ENCODE results near the gene PCDHGB4.
"Not testable (repeated sequence)": the region's sequence is repeated elsewhere in the genome, so short reads cannot be mapped to it uniquely, and the experiment has no call there.

Gene PCDHGB4

DNA sequence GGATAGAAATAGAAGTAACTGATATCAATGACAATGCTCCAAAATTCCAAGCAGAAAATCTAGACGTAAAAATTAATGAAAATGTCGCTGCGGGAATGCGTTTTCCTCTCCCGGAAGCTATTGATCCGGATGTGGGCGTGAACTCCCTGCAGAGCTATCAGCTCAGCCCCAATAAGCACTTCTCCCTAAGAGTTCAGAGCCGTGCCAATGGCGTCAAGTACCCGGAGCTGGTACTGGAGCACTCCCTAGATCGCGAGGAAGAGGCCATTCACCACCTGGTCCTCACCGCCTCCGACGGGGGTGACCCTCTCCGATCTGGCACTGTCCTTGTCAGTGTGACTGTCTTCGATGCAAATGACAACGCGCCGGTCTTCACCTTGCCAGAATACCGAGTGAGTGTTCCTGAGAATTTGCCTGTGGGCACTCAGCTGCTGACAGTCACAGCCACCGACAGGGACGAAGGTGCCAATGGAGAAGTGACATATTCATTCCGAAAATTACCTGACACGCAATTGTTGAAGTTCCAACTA, 26.1 kb downstream of the PCDHGB4 start:
- no peak for TF ChIP-seq CTCF (IDR thresholded peaks at IDR 0.05; ENCODE audit: low read depth, low read length)
- in situ Hi-C loops (cut with HindIII; ENCODE audit: low sequenced_read_pairs), result no loop called here
- H3K4me3 ChIP-seq (ENCODE audit: low read depth, low read length), result peak overlapping the region; percentile 43
- DNase-seq (ENCODE audit: low read depth, low spot score), result no peak

GRCh38 chr5:141414548-141415274, 27.2 kb downstream of the PCDHGB4 start:
- in situ Hi-C loops (cut with HindIII; ENCODE audit: low sequenced_read_pairs); H3K4me3 ChIP-seq (ENCODE audit: low read depth, low read length): not testable (repeated sequence)

GRCh38 chr5:141415275-141415618, 27.7 kb downstream of the PCDHGB4 start:
- DNase-seq (ENCODE audit: low read depth, low spot score); in situ Hi-C loops (cut with HindIII; ENCODE audit: low sequenced_read_pairs); H3K4me3 ChIP-seq (ENCODE audit: low read depth, low read length): not testable (repeated sequence)

More at GRCh38 chr5:141414548-141415274, 27.2 kb downstream of the PCDHGB4 start:
- DNase-seq (ENCODE audit: low read depth, low spot score), result not testable (repeated sequence)

- in situ Hi-C loops (cut with HindIII; ENCODE audit: low sequenced_read_pairs), result not testable (repeated sequence)
- peak; percentile 85 for DNase-seq (ENCODE audit: low read depth, low spot score)
- TF ChIP-seq CTCF (IDR thresholded peaks at IDR 0.05; ENCODE audit: low read depth, low read length), result peak; percentile 84
- H3K4me3 ChIP-seq (ENCODE audit: low read depth, low read length), result peak within 1 kb of the TSS; percentile 44
Measured at GRCh38 chr5:141417494-141418172, 30.1 kb downstream of the PCDHGB4 start, which contains the start of gene PCDHGB7. PCDHGB7 (plus strand) TSS chr5:141417677; CDS start chr5:141417860, 183 bp downstream.

DNA sequence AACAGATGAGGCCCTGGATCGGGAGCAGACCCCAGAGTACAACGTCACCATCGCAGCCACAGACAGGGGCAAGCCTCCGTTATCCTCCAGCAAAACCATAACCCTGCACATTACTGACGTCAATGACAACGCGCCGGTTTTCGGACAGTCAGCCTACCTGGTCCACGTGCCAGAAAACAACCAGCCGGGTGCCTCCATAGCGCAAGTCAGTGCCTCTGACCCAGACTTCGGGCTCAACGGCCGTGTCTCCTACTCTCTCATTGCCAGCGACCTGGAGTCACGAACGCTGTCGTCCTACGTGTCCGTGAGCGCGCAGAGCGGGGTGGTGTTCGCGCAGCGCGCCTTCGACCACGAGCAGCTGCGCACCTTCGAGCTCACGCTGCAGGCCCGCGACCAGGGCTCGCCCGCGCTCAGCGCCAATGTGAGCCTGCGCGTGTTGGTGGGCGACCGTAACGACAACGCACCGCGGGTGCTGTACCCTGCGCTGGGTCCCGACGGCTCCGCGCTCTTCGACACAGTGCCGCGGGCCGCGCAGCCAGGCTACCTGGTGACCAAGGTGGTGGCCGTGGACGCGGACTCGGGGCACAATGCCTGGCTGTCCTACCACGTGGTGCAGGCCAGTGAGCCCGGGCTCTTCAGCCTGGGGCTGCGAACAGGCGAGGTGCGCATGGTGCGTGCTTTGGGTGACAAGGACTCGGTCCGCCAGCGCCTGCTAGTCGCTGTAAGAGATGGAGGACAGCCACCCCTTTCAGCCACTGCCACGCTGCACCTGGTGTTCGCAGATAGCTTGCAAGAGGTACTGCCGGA, 31.8 kb downstream of the PCDHGB4 start:
- TF ChIP-seq CTCF (IDR thresholded peaks at IDR 0.05; ENCODE audit: low read depth, low read length), result no peak
- no peak for DNase-seq (ENCODE audit: low read depth, low spot score)
- no peak overlapping the region for H3K4me3 ChIP-seq (ENCODE audit: low read depth, low read length)
- in situ Hi-C loops (cut with HindIII; ENCODE audit: low sequenced_read_pairs), result no loop called here

DNA sequence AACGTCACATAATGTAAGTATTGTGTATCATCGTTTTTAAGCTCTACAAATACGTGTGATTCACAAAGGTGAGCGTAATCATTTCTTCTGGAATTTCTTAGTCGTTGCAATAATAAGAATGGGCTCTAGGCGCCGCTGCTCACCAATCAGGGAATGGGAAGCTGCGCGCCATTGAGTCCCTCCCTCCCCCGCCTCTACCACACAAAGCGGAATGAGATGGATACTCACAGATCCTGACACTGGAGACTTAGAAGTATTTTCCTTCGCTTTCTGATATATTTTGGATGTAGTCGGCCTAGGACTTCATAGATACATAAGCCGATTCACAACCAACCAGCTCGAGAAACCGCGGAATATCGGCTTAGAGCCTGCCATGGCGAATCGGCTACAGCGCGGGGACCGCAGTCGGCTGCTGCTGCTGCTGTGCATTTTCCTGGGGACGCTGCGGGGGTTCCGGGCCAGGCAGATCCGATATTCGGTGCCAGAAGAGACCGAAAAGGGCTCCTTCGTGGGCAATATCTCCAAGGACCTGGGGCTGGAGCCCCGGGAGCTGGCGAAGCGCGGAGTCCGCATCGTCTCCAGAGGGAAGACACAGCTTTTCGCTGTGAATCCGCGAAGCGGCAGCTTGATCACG, 33.5 kb downstream of the PCDHGB4 start, which contains the start of gene PCDHGA11:
Gene PCDHGA11 (plus strand): TSS at position 197 of the 634 bp plus-strand sequence. CDS start 177 bp downstream, at position 374.
- DNase-seq (ENCODE audit: low read depth, low spot score), result peak; percentile 82
- peak; percentile 59 for TF ChIP-seq CTCF (IDR thresholded peaks at IDR 0.05; ENCODE audit: low read depth, low read length)
- in situ Hi-C loops (cut with HindIII; ENCODE audit: low sequenced_read_pairs), result no loop called here
- H3K4me3 ChIP-seq (ENCODE audit: low read depth, low read length), result peak within 1 kb of the TSS; percentile 52

GRCh38 chr5:141421489-141421855, 34.0 kb downstream of the PCDHGB4 start:
- in situ Hi-C loops (cut with HindIII; ENCODE audit: low sequenced_read_pairs), result no loop called here
- no peak for TF ChIP-seq CTCF (IDR thresholded peaks at IDR 0.05; ENCODE audit: low read depth, low read length)
- peak overlapping the region; percentile 52 for H3K4me3 ChIP-seq (ENCODE audit: low read depth, low read length)
- no peak for DNase-seq (ENCODE audit: low read depth, low spot score)

Measured in astrocyte of the spinal cord (primary cell).